ENCODE results near the gene SLC49A3. TPM values are rescaled to one million over a fixed set of nuclear protein-coding genes. Genes with fewer than 3 reads are reported as not detected.

Gene SLC49A3
- total RNA-seq, 2 experiments from 2014 or later, result not detected

GRCh38 chr4:654871-655463 is 34.0 kb downstream of the SLC49A3 start:
- BruUV-seq (replicated peaks), result no TSS peak
- Histone ChIP-seq H3K4me2 (ENCODE audit: low read length) (no peak overlapping the region), H3K36me3 (ENCODE audit: insufficient read depth, low read length) (no peaks in the 10 kb centered on the region), H3K79me2 (ENCODE audit: insufficient read depth, low read depth, low read length) (no peaks in the 10 kb centered on the region), H4K20me1 (ENCODE audit: insufficient read depth, low read length) (no peaks in the 10 kb centered on the region), H3K9me2 (ENCODE audit: insufficient read depth, low read length) (no peaks in the 10 kb centered on the region), H2AFZ (ENCODE audit: low read length) (no peak overlapping the region), H3K4me1 (ENCODE audit: insufficient read depth, low read length, poor library complexity, severe bottlenecking) (no peaks in the 10 kb centered on the region), H3K4me3 (ENCODE audit: low read depth, low read length, poor library complexity, severe bottlenecking) (no peak overlapping the region), H3K9me3 (ENCODE audit: low read length) (no peaks in the 10 kb centered on the region), H3K27ac (ENCODE audit: low read depth, low read length, poor library complexity, severe bottlenecking) (no peak overlapping the region)
- ChIA-PET CTCF (ENCODE audit: unreplicated experiment) (no interaction called here), POLR2A (no interaction called here)
- no peak for DNase-seq (ENCODE audit: low spot score)
- TF ChIP-seq CTCF (conservative IDR thresholded peaks at IDR 0.05; ENCODE audit: low read length) (no peak), EZH2phosphoT487 (IDR thresholded peaks at IDR 0.05; ENCODE audit: borderline replicate concordance, low read depth, low read length) (no peak)
- intact Hi-C loops (cut with micrococcal nuclease; ENCODE audit: unreplicated experiment), result no loop called here

- Histone ChIP-seq H3K4me1 (ENCODE audit: insufficient read depth, low read length, poor library complexity, severe bottlenecking) (no peaks in the 10 kb centered on the region), H3K79me2 (ENCODE audit: insufficient read depth, low read depth, low read length) (no peaks in the 10 kb centered on the region), H3K36me3 (ENCODE audit: insufficient read depth, low read length) (no peaks in the 10 kb centered on the region), H3K9me3 (ENCODE audit: low read length) (no peaks in the 10 kb centered on the region), H4K20me1 (ENCODE audit: insufficient read depth, low read length) (no peaks in the 10 kb centered on the region), H3K4me2 (ENCODE audit: low read length) (no peak overlapping the region), H3K9me2 (ENCODE audit: insufficient read depth, low read length) (no peaks in the 10 kb centered on the region), H3K4me3 (ENCODE audit: low read depth, low read length, poor library complexity, severe bottlenecking) (no peak overlapping the region), H2AFZ (ENCODE audit: low read length) (no peak overlapping the region), H3K27ac (ENCODE audit: low read depth, low read length, poor library complexity, severe bottlenecking) (no peak overlapping the region)
- TF ChIP-seq EZH2phosphoT487 (IDR thresholded peaks at IDR 0.05; ENCODE audit: borderline replicate concordance, low read depth, low read length) (no peak), CTCF (conservative IDR thresholded peaks at IDR 0.05; ENCODE audit: low read length) (no peak)
- CTCF ChIA-PET (ENCODE audit: unreplicated experiment), result no interaction called here
- POLR2A ChIA-PET, result no interaction called here
- BruUV-seq (replicated peaks), result no TSS peak
- intact Hi-C loops (cut with micrococcal nuclease; ENCODE audit: unreplicated experiment), result no loop called here
- DNase-seq (ENCODE audit: low spot score), result no peak
Measured at GRCh38 chr4:654503-654845, 34.5 kb downstream of the SLC49A3 start.

- H4K20me1 ChIP-seq (ENCODE audit: insufficient read depth, low read length), result no peaks in the 10 kb centered on the region
- DNase-seq (ENCODE audit: low spot score), result no peak
- no peak for TF ChIP-seq EZH2phosphoT487 (IDR thresholded peaks at IDR 0.05; ENCODE audit: borderline replicate concordance, low read depth, low read length)
- no peak for TF ChIP-seq CTCF (conservative IDR thresholded peaks at IDR 0.05; ENCODE audit: low read length)
- H3K27ac ChIP-seq (ENCODE audit: low read depth, low read length, poor library complexity, severe bottlenecking), result no peak overlapping the region
- H3K4me1 ChIP-seq (ENCODE audit: insufficient read depth, low read length, poor library complexity, severe bottlenecking), result no peaks in the 10 kb centered on the region
- no peaks in the 10 kb centered on the region for H3K79me2 ChIP-seq (ENCODE audit: insufficient read depth, low read depth, low read length)
- intact Hi-C loops (cut with micrococcal nuclease; ENCODE audit: unreplicated experiment), result no loop called here
- H3K9me3 ChIP-seq (ENCODE audit: low read length), result no peaks in the 10 kb centered on the region
- H3K4me3 ChIP-seq (ENCODE audit: low read depth, low read length, poor library complexity, severe bottlenecking), result no peak overlapping the region
- H3K9me2 ChIP-seq (ENCODE audit: insufficient read depth, low read length), result no peaks in the 10 kb centered on the region
- H2AFZ ChIP-seq (ENCODE audit: low read length), result no peak overlapping the region
- H3K36me3 ChIP-seq (ENCODE audit: insufficient read depth, low read length), result no peaks in the 10 kb centered on the region
- no TSS peak for BruUV-seq (replicated peaks)
- CTCF ChIA-PET (ENCODE audit: unreplicated experiment), result no interaction called here
- no peak overlapping the region for H3K4me2 ChIP-seq (ENCODE audit: low read length)
- POLR2A ChIA-PET, result no interaction called here
Measured at GRCh38 chr4:653831-654502, 35.0 kb downstream of the SLC49A3 start.
